ENCODE data around the gene TIGD7.

GRCh38 chr16:3274947-3275346 lies 30.3 kb downstream of the TIGD7 start:
- TF ChIP-seq, protein P1, sequence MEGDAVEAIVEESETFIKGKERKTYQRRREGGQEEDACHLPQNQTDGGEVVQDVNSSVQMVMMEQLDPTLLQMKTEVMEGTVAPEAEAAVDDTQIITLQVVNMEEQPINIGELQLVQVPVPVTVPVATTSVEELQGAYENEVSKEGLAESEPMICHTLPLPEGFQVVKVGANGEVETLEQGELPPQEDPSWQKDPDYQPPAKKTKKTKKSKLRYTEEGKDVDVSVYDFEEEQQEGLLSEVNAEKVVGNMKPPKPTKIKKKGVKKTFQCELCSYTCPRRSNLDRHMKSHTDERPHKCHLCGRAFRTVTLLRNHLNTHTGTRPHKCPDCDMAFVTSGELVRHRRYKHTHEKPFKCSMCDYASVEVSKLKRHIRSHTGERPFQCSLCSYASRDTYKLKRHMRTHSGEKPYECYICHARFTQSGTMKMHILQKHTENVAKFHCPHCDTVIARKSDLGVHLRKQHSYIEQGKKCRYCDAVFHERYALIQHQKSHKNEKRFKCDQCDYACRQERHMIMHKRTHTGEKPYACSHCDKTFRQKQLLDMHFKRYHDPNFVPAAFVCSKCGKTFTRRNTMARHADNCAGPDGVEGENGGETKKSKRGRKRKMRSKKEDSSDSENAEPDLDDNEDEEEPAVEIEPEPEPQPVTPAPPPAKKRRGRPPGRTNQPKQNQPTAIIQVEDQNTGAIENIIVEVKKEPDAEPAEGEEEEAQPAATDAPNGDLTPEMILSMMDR (IDR thresholded peaks at IDR 0.05) = no peak
- TF ChIP-seq POLR2A (IDR thresholded peaks at IDR 0.05) = no peak
